NCI-H524 treated with DMSO at 0.1 percent for 48 hours (cell line): ENCODE results near the gene PLXNA4.
A peak's percentile ranks its signal among the peaks of the same experiment; 100 is the strongest.

Source experiments
- DNase-seq: peaks from one replicate; lab custom pipeline; 2025; lab: John Stamatoyannopoulos, UW

The PLXNA4 gene

DNA sequence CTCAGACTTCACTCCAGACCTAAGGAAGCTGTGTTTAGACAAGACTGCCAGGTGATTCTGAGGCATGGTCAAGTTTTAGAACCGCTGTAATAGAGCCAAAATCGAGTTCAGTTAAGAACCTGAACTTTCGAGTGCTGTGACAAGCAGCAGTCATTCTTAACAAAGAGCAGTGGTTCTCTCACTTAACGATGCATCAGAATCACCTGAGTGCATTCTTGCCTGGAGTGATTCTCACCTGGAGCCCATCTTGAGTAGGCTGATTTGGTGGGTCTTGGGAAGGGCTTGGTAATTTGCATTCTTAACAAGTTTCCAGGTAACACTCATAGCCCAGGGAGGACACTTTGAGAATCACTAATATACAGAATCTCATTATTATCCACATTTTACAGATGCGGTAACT lies 44.7 kb downstream of the PLXNA4 start:
- no peak for DNase-seq

DNA sequence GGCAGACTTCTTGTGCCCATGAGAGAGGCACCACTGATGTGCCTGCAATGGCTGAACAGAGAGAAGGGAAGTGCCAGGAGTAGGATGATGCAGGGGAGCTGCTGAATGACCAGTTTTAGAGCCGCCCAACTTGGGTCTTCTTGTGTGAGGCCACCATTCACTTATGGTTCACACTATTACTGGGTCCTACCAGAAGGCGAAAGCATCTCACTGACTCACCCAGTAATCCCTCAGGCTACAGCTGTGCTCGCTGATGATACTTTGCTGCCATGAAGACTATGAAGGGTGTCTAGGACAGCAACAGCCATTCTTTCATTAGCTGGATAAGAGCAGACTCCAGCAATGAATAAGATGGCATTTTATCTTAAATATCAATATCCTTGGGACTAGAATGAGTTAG lies 47.6 kb downstream of the PLXNA4 start:
- DNase-seq = no peak

DNA sequence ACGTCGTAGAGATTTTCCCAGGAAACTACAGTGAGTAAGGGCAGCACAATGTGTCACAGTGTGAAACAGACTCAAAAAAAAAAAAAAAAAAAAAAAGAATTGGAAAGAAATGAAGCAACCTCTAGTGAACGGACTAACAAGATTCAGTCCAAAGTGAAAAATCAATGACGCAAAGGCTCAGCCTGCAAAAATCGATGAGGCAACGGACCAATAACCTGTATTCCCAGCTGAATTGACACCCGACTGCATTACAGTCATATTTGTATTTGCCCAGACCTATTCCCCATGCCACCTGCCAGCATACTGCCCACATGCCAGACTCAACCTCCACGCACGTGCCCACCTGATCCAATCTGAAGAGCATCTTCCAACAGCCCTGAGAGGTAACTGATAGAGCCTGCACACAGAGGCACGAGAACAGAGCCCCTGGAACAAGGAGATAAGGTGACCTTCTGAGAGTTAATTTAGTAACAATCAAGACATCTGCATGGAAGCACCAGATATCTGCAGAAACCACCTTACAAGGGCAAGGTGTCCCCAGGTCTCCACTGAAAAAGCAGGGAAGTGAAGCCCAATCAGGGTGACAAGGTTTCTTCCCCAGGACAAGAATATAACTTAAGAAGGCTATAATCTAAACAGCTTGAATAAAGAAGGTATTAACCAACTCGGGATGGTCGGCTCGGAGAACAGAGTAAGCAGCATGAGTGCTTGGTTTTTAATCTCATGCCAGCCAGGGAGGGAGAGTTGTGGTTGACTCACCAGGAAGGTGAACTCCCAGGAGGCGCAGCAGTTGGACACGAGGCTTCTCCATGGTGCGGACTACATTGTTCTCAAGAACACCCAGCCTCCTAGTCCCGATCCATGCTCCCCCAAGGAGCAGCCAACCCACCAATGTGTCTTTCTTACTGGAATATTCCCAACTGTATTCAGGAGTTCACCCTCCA lies 48.5 kb downstream of the PLXNA4 start:
- no peak for DNase-seq

DNA sequence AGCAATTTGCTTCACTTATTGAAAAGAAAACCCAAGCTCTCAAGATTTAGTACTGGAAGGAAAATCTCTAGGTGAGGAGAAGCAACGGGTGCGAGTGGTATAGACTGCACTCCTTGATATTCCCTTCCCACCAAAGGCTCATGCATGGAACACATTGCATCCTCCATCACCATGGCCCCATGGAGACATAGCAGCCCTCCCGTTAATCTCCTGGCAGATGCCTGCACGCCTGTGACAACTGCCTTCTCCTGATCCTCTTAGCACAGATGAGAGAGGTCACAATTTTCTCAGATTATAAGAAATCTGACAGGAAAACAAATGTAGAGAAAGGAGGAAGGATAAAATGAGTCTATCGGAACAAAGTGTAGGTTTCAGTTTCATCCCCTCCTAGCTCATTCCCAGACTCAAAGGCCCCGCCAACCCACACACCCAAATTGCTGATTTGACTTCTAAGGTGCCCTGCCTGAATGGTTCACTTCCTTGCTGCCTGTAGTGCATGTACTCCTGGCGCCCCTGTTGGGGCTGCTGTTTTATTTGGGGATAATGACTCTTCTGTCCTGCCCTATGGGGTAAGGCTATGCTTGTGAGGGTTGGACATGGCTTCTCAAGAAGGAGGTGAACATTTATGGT lies 50.0 kb downstream of the PLXNA4 start:
- DNase-seq = no peak

DNA sequence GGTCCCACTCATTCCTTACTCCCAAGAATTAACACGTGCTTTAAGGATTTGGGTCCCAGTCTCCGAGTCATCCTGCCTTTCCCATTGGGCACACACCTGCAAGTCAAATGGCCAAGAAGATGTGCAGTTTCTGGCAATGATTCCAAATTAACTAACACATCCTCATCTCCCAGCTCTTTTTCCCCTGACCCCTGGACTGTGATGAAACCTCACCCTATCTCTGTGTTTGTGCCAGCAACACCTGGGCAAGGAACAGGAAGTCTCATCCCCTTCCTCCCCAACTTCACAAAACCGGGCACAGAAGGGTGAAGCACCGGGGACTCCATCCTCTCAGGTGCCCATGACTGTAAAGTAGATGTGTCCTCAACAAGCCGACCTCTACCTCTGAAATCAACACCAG lies 54.8 kb downstream of the PLXNA4 start:
- DNase-seq = no peak

DNA sequence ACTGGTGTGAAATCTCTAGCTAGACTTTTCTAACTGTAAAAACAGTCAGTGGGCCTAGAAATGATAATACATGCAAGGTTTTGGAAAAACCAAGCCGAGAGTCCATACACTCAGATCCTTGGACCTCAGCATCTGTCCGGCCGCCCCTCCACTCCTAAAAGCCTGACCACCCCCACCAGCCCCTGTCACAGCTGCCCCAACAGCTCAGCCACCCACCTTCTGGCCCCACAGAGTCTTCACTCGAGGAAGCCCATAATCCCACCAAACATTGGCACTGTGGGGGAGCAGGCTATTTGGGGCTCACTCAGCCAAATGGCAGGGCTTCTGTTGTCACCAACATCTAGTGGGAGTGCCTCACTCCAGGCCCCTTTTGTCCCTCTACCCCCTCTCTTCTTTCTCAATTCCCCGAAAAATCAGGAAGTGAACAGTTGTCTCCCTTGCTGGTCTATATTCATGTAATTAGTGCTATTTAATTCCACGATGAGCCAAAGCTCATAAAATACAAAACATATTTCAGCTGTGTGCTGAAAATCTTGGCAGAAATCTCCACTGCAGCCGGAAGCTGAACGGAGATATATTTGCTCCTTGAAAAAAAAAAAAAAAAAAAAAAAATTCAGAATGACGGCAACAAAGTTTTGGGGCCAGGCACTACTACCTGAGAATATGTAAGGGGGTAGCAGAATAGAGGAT lies 55.5 kb downstream of the PLXNA4 start:
- no peak for DNase-seq

DNA sequence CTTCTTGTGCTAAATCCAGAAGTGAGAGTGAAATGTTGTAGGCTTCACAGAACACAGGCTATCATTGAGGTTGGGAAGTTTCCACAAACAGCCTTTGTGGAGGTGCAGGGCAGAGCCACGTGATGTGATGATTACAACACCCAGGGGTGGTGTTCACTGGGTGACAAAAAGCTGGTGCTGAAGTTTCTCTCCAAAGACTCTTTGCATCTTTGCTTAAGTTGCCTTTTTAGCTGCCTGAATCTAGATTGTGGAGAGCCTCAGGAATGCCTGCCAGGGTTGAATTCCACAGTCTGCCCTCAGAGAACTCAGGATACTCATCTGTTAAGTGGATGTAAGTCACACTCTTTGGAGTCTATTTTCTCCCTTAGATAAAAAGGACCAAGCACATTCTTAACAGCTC lies 56.3 kb downstream of the PLXNA4 start:
- DNase-seq = no peak

DNA sequence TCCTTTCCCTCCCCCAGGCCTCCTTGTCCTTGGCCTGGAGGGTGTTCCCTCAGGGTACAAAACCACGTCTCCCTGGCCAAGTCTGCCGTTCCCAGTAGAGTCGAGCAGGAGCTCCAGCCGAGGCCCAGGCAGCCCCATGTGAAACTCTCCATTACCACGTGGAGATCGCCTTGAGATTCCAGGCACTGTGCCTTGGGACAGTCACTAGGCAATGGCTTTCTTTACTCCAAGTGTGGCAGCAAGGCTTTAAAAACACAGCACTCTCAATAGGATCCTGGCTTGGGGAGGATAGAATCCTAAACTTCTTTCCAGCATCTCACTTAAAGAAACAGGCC lies 57.5 kb downstream of the PLXNA4 start:
- DNase-seq = no peak

DNA sequence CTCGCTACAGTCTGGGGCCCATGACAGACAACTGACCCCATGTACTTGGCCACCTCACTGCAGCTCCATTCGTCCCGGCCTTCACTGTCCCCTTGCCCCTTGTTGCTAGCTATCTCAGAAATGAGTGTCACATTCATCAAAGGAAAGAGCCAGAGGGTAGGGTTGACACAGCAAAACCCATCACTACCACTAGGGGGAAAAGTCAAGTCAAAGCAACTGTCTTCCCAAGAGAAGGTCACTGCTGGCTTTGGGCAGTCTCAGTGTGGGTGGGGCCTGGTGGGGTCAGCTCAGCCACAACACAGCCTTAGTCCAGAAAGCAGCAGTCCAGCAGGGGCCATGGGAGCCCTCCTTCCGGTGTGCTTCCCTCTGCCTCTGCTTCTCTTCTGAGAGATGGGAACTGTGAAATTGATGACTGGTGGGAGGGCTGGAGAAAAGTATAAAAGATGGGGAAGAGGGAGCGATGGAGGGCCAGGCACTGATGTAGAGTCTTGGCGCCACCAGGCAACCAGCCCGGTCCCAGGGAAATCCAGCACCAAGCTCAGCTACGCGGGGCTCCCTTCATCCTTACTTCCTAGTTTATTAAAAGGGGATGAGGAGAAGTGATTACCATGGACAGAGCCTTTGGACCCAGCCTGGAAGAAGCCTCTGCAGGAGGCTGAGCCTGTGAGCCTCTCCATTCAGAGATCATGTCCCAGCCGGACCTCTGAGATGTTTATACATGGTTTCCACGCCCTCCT lies 58.0 kb downstream of the PLXNA4 start:
- no peak for DNase-seq

DNA sequence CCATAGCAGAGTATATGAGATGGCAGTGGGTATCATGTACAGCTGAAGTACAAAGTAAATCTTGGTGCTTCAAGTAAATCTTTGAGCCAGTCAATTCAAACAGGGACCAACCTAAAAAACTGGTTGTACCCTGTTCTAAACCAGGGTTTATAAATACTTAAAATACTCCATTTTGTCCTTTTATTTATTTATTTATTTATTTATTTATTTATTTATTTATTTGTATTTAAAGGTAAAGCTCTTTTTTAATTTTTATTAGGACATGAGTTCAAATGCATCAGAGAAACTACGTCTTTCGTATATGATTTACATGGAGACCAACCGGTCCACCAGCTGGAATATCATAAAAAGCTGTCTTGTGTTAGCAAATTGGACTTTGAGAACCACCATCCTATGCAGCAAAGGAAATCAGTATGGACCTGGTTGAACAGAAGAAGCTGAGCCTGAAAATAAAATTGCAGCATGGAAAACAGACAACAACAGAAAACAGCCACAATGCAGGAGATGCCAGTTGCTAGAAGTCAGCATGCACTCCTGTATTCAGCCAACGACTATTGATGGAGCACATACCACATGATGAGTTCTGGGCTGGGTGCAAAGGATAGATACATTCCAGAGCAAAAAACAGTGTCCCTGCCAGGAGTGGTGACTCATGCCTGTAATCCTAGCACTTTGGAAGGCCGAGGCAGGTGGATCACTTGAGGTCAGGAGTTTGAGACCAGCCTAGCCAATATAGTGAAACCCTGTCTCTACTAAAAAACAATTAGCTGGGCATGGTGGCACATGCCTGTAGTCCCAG lies 60.0 kb downstream of the PLXNA4 start:
- no peak for DNase-seq

DNA sequence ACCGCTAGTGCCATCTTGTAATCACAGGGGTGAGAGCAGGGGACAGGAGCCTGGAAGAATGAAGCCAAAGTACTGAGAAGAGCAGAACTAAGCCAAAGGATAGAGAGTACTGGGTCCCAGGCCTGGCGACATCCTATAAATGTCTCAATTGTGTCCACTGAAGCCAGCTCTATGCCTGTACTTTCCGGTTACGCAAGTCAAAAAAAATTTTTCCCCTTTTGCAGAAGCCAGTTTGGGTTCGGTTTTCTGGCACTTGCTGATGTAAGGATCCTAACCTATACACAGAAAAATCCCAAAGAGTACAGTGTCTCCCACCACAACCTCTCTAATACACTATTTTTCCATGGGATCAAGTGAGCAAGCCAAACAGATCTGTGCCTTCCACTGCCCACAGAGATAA lies 61.1 kb downstream of the PLXNA4 start:
- no peak for DNase-seq

DNA sequence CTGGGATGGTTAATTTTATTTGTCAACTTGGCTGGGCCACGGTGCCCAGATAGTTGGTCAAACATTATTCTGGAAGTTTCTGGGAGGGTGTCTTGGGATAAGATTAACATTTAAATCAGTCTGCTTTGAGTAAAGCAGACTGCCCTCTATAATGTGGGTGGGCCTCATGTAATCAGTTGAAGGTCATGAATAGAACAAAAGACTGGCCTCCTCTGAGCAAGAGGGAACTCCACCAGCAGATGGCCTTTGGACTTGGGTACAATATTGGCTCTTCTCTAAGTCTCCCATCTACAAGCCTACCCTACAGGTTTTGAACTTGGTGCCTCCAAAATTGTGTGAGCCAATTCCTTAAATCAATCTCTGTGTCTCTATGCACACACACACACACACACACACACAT lies 61.8 kb downstream of the PLXNA4 start:
- DNase-seq = no peak

DNA sequence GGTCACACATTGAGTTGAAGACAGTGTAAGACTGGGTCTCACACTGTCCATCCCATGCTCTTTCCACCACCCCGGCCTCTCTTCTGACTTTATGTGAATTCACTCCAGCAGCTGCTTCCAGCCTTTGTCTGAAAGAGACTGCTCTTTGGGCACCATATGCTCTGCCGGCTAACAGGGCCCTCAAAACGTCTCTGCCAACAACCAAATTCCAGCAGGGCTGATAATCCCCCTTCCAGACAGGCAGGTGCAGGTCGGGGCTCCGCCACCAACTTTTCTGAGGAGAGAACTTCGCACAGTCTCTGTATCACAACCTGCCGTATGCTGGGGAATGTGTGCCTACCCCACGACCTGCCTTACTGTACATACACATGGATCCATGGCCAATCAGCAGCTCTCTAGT lies 64.3 kb downstream of the PLXNA4 start:
- peak; percentile 42 for DNase-seq

DNA sequence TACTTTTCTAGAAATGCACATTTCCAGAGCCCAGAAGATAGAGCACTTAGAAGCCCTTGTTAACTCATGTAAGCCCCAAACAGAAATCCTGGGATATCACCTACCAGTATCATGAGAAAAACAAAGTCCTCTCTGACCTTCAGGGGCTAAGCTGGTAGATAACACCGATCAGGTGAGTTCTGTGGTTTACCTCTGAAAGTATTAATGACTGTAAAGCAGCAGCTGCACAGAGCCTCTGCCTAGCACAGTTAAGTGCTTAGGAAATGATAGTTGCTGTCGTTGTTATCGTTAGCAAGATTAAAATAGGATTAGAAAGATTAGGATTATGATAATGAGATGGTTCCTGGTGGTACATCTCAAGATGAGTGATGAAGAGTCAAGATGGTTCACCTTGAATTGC lies 64.9 kb downstream of the PLXNA4 start:
- DNase-seq = peak; percentile 25

DNA sequence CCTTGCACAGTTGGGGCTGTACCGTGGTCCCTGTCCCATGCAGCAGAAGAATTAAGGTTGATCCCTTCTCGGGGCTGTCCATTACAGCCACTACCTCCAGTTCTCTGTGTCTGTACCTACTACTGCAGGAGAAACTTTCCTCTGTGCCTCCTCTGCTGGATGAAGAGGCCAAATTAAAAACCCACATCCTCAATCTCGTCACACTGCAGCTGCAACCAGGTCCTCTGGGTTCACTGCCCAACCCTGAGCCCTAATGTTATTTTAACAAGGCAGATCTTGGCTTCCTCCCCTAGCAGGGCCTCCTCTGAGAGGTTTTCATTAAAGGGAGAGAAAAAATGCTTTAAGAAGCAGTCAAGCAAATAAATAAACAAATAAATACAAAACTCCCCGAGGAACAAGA lies 66.6 kb downstream of the PLXNA4 start:
- no peak for DNase-seq

DNA sequence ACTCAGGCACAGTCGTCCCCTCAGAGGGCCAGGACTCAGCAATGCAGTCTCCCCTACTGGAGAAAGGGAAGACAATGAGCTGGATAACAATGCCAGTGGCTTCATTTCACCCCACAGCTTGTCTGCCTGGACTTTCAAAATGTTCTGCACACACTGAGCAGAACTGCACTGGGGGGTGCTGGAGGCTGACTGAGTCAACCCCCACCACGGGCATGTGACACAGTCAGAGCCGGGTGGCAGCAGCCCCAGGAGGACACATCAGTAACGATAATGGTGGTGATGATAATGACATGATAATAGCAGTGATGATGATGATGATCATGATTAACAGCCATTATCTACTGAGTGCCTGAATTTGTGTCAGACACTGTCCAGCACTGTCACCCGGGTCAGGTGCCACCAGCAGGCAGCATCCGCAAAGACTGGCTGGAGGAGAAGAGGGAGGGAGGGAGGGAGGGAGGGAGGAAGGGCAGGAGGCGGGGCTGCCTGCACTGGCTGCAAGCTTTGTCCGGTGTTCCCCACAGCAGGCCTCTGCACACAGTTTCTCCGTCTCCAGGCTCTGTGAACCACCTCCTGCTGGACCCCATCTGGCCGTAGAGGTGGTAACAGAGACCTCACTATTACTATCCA lies 67.4 kb downstream of the PLXNA4 start:
- no peak for DNase-seq

DNA sequence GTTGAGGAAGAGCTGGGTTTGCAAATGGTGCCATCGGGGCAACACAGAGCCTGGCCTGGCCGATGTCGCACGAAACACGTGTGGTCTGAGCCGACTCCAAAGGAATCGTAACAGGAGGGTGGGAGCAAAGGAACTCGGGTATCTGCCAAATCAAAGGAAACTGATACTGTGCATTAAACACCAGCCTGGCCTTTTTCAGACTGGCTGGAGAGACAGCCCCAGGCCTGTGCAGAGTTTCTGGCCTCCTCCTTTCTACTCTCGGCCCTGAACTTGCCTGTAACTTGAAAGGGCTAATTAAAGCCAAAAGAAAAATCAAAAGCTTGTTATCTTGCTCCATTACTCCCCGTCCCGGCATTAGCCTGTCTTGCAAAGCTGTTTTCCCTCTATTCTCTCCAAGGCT lies 71.4 kb downstream of the PLXNA4 start:
- no peak for DNase-seq

DNA sequence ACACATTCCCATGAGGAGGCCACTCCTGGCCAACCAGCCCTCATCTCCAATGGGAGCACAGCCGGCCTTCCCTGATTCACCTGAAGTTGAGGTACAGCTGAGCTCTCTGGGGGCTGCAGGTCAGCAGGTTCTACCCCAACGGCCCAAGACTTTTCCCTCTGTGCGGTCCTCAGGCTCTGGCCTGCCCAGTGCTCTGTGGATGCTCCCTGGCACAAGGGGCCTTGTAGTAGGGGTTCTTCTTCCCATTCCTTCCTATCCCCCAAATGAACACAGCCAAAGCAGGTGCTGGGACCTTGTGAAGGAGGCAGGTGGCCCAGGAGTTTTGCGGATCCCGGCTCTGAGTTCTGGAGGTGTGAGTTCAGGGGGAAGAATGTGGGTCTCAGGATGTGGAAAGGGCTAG lies 72.2 kb downstream of the PLXNA4 start:
- no peak for DNase-seq

DNA sequence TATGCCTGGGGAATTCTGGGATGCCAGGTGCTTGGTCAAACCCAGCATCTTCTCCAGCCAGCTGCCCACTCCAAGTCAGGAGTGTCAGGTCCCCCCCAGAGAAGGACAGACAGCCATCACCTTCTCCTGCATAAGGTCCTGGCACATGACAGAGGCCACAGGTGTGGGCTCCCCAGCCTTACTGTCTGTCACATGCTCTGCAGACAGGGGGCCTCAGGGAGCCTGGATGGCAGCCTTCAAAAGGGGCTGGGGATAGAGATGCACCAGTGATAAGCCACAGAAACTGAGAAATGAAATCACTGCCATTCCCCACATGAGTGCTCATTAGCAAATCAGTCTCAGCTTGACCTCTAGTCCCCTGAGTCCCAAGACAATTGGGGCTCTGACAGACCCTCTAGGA lies 72.9 kb downstream of the PLXNA4 start:
- DNase-seq = no peak

DNA sequence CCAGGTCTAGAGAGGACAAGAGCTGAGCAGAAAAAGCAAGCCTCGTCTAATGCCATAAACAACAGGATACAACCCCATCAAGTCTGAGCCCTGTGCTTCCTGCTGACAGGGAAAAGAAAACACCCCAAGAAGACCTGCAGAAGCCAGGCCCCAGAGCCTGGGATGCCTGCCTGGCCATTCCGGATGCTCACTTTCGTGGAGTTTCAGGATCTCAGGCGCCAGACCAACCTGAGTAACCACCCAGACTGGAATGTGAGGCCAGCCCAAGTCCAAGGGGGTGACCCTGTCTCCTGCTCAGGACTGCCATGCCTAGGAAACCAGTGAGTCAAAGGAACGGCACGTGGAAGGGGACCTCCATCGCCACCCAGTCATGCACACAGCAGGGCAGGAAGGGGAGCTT lies 74.3 kb downstream of the PLXNA4 start:
- no peak for DNase-seq
